HEK293 (cell line): ENCODE measurements around the gene PANK4.

Experiments
- REPIN1 ChIP-seq: fragments of 450-650 bp; formaldehyde crosslinking; IDR thresholded peaks from 2 replicates; pipeline ENCODE4 v1.5.1; 2017; ENCODE audit warnings: missing biosample characterization, missing genetic modification characterization, low read depth
- SALL2 ChIP-seq: fragments of 450-650 bp; formaldehyde crosslinking; IDR thresholded peaks from 2 replicates; pipeline ENCODE4 v1.5.0; 2017; ENCODE audit warnings: missing biosample characterization, mild to moderate bottlenecking, missing genetic modification characterization, borderline replicate concordance
- ZBTB21 ChIP-seq: fragments of 450-650 bp; formaldehyde crosslinking; IDR thresholded peaks from 2 replicates; pipeline ENCODE4 v1.5.1; 2017; ENCODE audit warnings: missing biosample characterization, missing genetic modification characterization
- ZNF174 ChIP-seq: fragments of 450-650 bp; formaldehyde crosslinking; IDR thresholded peaks from 2 replicates; pipeline ENCODE4 v1.5.0; 2017; ENCODE audit warnings: missing biosample characterization, mild to moderate bottlenecking, missing genetic modification characterization
- ZNF221 ChIP-seq: fragments of 450-650 bp; formaldehyde crosslinking; IDR thresholded peaks from 2 replicates; pipeline ENCODE4 v1.5.1; 2017; ENCODE audit warnings: missing biosample characterization, missing genetic modification characterization, borderline replicate concordance
- ZNF777 ChIP-seq: fragments of 450-650 bp; formaldehyde crosslinking; IDR thresholded peaks from 2 replicates; pipeline ENCODE4 v1.5.1; 2017; ENCODE audit warnings: missing biosample characterization, missing genetic modification characterization, borderline replicate concordance
- TF ChIP-seq, protein P1 (sequence below): fragments of 450-650 bp; formaldehyde crosslinking; IDR thresholded peaks from 2 replicates; pipeline ENCODE4 v1.5.1; 2016; ENCODE audit warnings: missing biosample characterization, missing genetic modification characterization
- TF ChIP-seq, protein P2 (sequence below): fragments of 450-650 bp; formaldehyde crosslinking; IDR thresholded peaks from 2 replicates; pipeline ENCODE4 v1.5.1; 2016; ENCODE audit warnings: missing biosample characterization, missing genetic modification characterization

DNA sequence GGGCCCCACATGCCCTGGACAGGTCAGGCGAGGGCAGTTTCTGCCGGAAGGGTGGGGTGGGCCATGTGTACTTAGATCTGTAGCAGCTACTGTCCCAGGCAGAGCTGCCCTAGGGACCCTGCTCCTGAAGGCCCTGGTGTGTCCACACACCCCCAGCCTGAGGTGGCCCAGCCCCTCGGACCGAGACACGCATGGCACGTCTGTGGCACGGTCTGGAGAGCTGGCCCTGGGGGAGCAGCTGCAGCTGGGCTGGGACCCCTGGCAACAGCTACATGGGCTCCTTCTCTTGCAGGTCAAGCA is 24.6 kb downstream of the PANK4 start:
- TF ChIP-seq, protein P1, sequence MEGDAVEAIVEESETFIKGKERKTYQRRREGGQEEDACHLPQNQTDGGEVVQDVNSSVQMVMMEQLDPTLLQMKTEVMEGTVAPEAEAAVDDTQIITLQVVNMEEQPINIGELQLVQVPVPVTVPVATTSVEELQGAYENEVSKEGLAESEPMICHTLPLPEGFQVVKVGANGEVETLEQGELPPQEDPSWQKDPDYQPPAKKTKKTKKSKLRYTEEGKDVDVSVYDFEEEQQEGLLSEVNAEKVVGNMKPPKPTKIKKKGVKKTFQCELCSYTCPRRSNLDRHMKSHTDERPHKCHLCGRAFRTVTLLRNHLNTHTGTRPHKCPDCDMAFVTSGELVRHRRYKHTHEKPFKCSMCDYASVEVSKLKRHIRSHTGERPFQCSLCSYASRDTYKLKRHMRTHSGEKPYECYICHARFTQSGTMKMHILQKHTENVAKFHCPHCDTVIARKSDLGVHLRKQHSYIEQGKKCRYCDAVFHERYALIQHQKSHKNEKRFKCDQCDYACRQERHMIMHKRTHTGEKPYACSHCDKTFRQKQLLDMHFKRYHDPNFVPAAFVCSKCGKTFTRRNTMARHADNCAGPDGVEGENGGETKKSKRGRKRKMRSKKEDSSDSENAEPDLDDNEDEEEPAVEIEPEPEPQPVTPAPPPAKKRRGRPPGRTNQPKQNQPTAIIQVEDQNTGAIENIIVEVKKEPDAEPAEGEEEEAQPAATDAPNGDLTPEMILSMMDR (tag by site-specific recombination): no peak
- no peak for TF ChIP-seq ZBTB21 (tag by site-specific recombination)
- no peak for TF ChIP-seq ZNF174 (tag by site-specific recombination)
- TF ChIP-seq, protein P2, sequence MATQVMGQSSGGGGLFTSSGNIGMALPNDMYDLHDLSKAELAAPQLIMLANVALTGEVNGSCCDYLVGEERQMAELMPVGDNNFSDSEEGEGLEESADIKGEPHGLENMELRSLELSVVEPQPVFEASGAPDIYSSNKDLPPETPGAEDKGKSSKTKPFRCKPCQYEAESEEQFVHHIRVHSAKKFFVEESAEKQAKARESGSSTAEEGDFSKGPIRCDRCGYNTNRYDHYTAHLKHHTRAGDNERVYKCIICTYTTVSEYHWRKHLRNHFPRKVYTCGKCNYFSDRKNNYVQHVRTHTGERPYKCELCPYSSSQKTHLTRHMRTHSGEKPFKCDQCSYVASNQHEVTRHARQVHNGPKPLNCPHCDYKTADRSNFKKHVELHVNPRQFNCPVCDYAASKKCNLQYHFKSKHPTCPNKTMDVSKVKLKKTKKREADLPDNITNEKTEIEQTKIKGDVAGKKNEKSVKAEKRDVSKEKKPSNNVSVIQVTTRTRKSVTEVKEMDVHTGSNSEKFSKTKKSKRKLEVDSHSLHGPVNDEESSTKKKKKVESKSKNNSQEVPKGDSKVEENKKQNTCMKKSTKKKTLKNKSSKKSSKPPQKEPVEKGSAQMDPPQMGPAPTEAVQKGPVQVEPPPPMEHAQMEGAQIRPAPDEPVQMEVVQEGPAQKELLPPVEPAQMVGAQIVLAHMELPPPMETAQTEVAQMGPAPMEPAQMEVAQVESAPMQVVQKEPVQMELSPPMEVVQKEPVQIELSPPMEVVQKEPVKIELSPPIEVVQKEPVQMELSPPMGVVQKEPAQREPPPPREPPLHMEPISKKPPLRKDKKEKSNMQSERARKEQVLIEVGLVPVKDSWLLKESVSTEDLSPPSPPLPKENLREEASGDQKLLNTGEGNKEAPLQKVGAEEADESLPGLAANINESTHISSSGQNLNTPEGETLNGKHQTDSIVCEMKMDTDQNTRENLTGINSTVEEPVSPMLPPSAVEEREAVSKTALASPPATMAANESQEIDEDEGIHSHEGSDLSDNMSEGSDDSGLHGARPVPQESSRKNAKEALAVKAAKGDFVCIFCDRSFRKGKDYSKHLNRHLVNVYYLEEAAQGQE (tag by site-specific recombination): no peak
- TF ChIP-seq REPIN1 (tag by site-specific recombination): no peak
- no peak for TF ChIP-seq SALL2 (tag by site-specific recombination)
- TF ChIP-seq ZNF221: no peak
- no peak for TF ChIP-seq ZNF777 (tag by site-specific recombination)
